AG09309 (cell line): ENCODE measurements around the gene PTPRN2.

Experiments
- DNase-seq: peaks from one replicate; pipeline ENCODE4 v3.0.0-alpha.2; 2010; ENCODE audit warnings: low read depth
- H3K4me3 ChIP-seq: 2 replicates; pipeline ENCODE4 v1.5.1; 2011; ENCODE audit warnings: mild to moderate bottlenecking, low read depth, low read length, moderate library complexity; ENCODE audit not compliant: control insufficient read depth
- TF ChIP-seq, protein P1 (sequence below): IDR thresholded peaks from 2 replicates; pipeline ENCODE4 v1.5.1; 2011; ENCODE audit warnings: mild to moderate bottlenecking, low read depth, low read length, inconsistent platforms; ENCODE audit not compliant: insufficient read depth, control insufficient read depth; ENCODE audit errors: missing control alignments

The PTPRN2 gene

DNA sequence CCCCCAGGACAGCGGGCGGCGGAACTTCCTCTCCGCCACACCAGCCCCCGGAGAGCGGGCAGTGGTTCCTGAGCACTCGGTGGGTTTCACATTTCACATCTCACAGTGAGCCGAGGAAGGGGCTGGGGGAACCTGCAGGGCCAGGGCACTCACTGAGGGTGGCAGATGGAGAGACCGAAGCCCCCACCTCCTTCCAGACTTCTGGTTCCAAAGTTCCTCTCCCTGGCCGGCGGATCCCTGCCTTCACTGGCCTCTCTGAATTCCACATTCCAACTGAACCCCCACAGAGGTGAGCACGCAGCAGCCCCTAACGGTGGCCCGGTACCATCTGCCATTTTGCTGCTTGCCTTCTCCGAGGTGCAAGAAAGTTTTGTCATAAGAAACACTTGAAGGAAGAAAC, 461.0 kb downstream of the PTPRN2 start:
- DNase-seq, result no peak
- no peak overlapping the region for H3K4me3 ChIP-seq
- TF ChIP-seq, protein P1, sequence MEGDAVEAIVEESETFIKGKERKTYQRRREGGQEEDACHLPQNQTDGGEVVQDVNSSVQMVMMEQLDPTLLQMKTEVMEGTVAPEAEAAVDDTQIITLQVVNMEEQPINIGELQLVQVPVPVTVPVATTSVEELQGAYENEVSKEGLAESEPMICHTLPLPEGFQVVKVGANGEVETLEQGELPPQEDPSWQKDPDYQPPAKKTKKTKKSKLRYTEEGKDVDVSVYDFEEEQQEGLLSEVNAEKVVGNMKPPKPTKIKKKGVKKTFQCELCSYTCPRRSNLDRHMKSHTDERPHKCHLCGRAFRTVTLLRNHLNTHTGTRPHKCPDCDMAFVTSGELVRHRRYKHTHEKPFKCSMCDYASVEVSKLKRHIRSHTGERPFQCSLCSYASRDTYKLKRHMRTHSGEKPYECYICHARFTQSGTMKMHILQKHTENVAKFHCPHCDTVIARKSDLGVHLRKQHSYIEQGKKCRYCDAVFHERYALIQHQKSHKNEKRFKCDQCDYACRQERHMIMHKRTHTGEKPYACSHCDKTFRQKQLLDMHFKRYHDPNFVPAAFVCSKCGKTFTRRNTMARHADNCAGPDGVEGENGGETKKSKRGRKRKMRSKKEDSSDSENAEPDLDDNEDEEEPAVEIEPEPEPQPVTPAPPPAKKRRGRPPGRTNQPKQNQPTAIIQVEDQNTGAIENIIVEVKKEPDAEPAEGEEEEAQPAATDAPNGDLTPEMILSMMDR, result no peak

DNA sequence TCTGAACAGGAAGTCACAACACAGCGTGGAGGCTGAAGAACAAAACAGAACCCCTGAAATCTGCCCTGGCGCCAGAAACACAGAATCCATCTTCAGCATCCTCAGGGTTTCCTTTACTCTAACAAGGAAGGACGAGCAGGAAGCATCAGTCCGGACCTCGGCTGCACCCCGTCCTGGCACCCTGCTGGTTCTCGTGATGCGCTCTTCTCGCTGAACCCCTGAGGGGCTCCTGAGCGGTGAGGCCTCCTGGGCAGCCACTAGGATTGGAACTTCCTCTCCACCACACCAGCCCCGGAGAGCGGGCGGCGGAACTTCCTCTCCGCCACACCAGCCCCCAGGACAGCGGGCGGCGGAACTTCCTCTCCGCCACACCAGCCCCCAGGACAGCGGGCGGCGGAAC, 461.9 kb downstream of the PTPRN2 start:
- no peak for DNase-seq
- no peak overlapping the region for H3K4me3 ChIP-seq
- TF ChIP-seq, protein P1, result no peak

DNA sequence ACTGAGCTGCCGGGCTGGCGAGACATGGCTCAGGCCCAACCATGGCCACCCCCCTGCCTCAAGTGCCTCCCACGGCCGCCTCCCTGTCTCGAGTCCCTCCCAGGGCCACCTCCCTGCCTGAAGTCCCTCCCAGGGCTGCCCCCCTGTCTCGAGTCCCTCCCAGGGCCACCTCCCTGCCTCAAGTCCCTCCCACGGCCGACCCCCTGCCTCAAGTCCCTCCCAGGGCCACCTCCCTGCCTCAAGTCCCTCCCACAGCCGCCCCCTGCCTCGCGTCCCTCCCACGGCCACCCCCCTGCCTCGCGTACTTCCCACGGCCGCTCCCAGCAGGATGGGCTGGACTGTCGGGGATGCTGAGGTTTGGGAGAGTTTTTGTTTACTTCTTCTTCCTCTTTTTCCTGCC, 462.5 kb downstream of the PTPRN2 start:
- no peak overlapping the region for H3K4me3 ChIP-seq
- TF ChIP-seq, protein P1, result no peak
- no peak for DNase-seq

DNA sequence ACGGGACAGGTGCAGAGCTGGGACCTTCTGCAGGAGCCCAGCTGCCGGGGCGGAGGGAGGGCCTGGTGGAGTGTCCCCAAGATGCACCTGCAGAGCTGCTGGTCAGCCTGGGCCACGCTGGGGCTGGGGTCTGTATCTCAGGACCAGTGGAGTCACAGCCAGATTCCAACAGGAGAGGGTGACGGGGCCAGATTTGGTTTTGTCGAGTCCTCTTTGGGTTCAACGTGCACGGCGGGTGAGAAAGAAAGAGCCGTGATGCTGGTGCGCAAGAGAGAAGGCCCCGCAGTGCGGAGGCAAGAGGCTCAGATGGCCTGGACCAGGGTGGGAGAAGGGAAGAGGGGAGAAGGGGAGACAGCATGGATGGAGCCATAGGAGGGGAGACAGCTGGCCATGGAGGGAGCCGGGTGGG, 462.9 kb downstream of the PTPRN2 start:
- no peak for DNase-seq

DNA sequence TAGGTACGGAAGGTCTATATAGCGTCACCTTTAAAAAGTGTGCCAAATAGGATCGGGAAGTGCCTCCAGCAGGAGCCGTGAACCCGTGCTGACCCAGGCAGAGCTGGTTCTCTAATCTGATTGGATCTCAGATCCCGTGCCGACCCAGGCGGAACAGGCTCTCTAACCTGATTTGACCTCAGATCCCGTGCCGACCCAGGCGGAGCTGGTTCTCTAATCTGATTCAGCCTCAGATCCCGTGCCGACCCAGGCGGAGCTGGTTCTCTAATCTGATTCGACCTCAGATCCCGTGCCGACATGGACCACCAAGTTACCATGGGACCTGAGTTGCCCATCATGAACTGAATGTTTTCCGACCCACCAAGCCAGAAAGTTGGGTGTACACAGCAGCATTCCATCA, 463.9 kb downstream of the PTPRN2 start:
- TF ChIP-seq, protein P1, result no peak
- no peak overlapping the region for H3K4me3 ChIP-seq
- DNase-seq, result no peak

More for the DNA sequence above, 462.9 kb downstream of the PTPRN2 start:
- TF ChIP-seq, protein P1, result no peak
- H3K4me3 ChIP-seq, result no peak overlapping the region

DNA sequence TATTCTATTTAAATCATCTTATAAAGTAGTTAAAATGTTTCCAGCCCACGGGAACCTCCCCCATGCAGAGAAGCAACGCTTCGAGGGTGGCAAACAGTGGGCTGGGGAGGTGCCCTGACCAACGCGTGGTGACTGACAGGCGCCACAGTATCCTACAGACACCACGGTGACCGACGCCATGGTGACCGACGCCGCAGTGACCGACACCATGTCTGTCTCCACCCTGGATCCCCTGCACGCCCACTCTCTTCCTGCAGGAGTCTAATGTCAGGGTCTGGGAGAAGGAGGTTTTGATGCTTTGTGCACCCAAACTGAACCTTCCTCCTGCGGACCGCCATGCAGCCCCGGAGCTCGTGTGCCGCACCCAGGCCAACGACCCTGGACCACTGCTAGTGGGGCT, 464.4 kb downstream of the PTPRN2 start:
- DNase-seq, result no peak
- no peak overlapping the region for H3K4me3 ChIP-seq
- TF ChIP-seq, protein P1, result no peak
